Measurements from ENCODE around the gene ZNF581. TPM values are rescaled to one million over a fixed set of nuclear protein-coding genes. Genes with fewer than 3 reads are reported as not detected.

Gene ZNF581
- polyA plus RNA-seq, 1 donor from 2014 or later: 15.3 TPM

DNA sequence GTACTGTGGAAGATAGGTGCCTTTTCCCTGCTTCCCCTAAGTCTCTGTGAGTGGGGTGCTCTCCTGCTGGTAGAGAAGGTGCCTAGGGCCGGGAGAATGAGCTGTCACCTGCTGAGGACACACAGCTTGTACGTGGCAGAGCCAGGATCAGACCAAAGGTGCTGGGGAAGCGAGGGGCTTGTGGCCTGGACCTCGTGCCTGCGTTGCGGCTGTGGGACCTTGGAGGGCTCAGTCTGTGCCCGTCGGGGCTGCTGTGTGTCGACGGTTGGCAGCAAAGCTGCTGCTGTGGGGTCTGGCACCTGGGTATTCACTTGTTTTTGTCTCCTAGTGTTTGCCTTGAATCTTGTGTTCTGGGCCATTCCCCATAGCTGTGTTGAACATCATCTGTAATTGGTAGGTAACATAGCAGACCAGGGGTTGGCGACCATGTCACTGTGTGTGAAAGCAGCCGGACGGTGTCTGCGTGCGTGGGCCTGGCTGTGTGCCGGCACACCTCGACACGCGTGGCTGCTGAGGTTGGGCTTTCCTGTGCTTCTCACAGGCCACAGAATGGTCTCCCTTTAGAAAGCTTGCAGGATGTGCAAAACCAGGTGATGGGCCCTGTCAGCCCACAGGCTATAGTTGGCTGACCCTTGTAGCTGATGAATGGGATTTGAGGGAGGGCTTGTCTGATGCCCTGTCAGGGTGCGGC is 20.5 kb downstream of the ZNF581 start:
- H3K36me3 ChIP-seq (ENCODE audit: insufficient read depth, low read length): no peaks in the 10 kb centered on the region
- H3K9me2 ChIP-seq (ENCODE audit: insufficient read depth, low read length): no peaks in the 10 kb centered on the region

DNA sequence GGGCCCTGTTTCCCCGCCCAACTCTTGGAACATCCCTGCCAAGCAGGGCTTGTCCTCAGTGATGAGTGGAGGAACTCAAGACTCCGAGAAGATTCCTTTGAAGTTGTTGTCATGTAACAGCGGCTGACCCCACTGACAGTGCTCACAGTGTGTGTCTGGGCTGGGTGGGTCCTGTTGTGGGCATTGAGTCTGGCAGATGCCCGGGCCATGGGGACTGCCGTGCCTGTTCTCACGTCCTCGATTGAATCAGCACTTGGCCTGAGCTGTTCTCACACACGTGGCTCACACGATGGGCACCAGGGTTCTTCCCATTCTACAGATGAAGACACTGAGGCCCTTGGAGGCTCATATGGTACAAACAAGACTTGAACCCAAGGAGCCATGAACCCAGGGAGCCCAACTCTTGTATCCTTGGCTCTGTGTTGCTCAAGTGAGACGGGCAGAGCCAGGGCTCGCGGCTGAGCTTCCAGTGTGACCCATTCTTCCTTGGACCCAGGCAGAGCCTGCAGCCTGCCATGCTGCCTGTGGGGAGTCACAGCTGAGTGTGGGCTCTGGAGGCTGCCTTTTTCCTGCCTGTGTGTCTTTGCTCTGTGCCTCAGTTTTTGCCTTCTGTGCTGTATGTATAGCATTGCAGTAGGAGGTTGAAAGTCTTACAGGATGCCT is 23.0 kb downstream of the ZNF581 start:
- Histone ChIP-seq H3K9me3 (ENCODE audit: low read length) (no peaks in the 10 kb centered on the region), H3K4me2 (ENCODE audit: low read length) (no peak overlapping the region), H3K9me2 (ENCODE audit: insufficient read depth, low read length) (no peaks in the 10 kb centered on the region), H2AFZ (ENCODE audit: low read depth, low read length) (no peak overlapping the region), H3K27me3 (ENCODE audit: insufficient read depth, low read depth, low read length) (no peaks in the 10 kb centered on the region), H3K9ac (ENCODE audit: low read length) (no peak overlapping the region), H3K27ac (ENCODE audit: low read length) (no peak overlapping the region), H3F3A (ENCODE audit: insufficient read depth, low read length, poor library complexity, severe bottlenecking) (no peaks in the 10 kb centered on the region), H3K36me3 (ENCODE audit: insufficient read depth, low read length) (no peaks in the 10 kb centered on the region), H3K79me2 (replicated peaks; ENCODE audit: insufficient read depth, low read length) (peaks cover 8% of the 10 kb centered on the region), H4K20me1 (ENCODE audit: insufficient read depth) (peaks cover 8% of the 10 kb centered on the region), H3K4me3 (ENCODE audit: low read length) (no peak overlapping the region)
- TF ChIP-seq MXI1 (conservative IDR thresholded peaks at IDR 0.05; ENCODE audit: poor library complexity, severe bottlenecking) (no peak), RAD21 (conservative IDR thresholded peaks at IDR 0.05) (no peak), EZH2 (IDR thresholded peaks at IDR 0.05; ENCODE audit: borderline replicate concordance, insufficient read depth, low read length, poor library complexity, severe bottlenecking) (no peak), EP300 (conservative IDR thresholded peaks at IDR 0.05; ENCODE audit: poor library complexity, severe bottlenecking) (no peak), SMC3 (conservative IDR thresholded peaks at IDR 0.05; ENCODE audit: poor library complexity) (no peak), POLR2AphosphoS5 (IDR thresholded peaks at IDR 0.05) (no peak)
- TF ChIP-seq, protein P1, sequence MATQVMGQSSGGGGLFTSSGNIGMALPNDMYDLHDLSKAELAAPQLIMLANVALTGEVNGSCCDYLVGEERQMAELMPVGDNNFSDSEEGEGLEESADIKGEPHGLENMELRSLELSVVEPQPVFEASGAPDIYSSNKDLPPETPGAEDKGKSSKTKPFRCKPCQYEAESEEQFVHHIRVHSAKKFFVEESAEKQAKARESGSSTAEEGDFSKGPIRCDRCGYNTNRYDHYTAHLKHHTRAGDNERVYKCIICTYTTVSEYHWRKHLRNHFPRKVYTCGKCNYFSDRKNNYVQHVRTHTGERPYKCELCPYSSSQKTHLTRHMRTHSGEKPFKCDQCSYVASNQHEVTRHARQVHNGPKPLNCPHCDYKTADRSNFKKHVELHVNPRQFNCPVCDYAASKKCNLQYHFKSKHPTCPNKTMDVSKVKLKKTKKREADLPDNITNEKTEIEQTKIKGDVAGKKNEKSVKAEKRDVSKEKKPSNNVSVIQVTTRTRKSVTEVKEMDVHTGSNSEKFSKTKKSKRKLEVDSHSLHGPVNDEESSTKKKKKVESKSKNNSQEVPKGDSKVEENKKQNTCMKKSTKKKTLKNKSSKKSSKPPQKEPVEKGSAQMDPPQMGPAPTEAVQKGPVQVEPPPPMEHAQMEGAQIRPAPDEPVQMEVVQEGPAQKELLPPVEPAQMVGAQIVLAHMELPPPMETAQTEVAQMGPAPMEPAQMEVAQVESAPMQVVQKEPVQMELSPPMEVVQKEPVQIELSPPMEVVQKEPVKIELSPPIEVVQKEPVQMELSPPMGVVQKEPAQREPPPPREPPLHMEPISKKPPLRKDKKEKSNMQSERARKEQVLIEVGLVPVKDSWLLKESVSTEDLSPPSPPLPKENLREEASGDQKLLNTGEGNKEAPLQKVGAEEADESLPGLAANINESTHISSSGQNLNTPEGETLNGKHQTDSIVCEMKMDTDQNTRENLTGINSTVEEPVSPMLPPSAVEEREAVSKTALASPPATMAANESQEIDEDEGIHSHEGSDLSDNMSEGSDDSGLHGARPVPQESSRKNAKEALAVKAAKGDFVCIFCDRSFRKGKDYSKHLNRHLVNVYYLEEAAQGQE (IDR thresholded peaks at IDR 0.05; ENCODE audit: borderline replicate concordance): no peak
- TF ChIP-seq, protein P2, sequence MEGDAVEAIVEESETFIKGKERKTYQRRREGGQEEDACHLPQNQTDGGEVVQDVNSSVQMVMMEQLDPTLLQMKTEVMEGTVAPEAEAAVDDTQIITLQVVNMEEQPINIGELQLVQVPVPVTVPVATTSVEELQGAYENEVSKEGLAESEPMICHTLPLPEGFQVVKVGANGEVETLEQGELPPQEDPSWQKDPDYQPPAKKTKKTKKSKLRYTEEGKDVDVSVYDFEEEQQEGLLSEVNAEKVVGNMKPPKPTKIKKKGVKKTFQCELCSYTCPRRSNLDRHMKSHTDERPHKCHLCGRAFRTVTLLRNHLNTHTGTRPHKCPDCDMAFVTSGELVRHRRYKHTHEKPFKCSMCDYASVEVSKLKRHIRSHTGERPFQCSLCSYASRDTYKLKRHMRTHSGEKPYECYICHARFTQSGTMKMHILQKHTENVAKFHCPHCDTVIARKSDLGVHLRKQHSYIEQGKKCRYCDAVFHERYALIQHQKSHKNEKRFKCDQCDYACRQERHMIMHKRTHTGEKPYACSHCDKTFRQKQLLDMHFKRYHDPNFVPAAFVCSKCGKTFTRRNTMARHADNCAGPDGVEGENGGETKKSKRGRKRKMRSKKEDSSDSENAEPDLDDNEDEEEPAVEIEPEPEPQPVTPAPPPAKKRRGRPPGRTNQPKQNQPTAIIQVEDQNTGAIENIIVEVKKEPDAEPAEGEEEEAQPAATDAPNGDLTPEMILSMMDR (IDR thresholded peaks at IDR 0.05; ENCODE audit: poor library complexity, severe bottlenecking): no peak

More for the DNA sequence above, 20.5 kb downstream of the ZNF581 start:
- H3F3A ChIP-seq (ENCODE audit: insufficient read depth, low read length, poor library complexity, severe bottlenecking): no peaks in the 10 kb centered on the region
- H3K79me2 ChIP-seq (replicated peaks; ENCODE audit: insufficient read depth, low read length): peaks cover 15% of the 10 kb centered on the region
- H3K9ac ChIP-seq (ENCODE audit: low read length): no peak overlapping the region
- H4K20me1 ChIP-seq (ENCODE audit: insufficient read depth): peaks cover 18% of the 10 kb centered on the region
- H3K27me3 ChIP-seq (ENCODE audit: insufficient read depth, low read depth, low read length): no peaks in the 10 kb centered on the region
- H3K27ac ChIP-seq (ENCODE audit: low read length): no peak overlapping the region
- H3K4me3 ChIP-seq (ENCODE audit: low read length): no peak overlapping the region
- TF ChIP-seq, protein P2 (IDR thresholded peaks at IDR 0.05; ENCODE audit: poor library complexity, severe bottlenecking): no peak
- TF ChIP-seq, protein P1 (IDR thresholded peaks at IDR 0.05; ENCODE audit: borderline replicate concordance): no peak
- TF ChIP-seq POLR2AphosphoS5 (IDR thresholded peaks at IDR 0.05): no peak
- no peak for TF ChIP-seq EP300 (conservative IDR thresholded peaks at IDR 0.05; ENCODE audit: poor library complexity, severe bottlenecking)
- TF ChIP-seq RAD21 (conservative IDR thresholded peaks at IDR 0.05): no peak
- no peak for TF ChIP-seq EZH2 (IDR thresholded peaks at IDR 0.05; ENCODE audit: borderline replicate concordance, insufficient read depth, low read length, poor library complexity, severe bottlenecking)
- TF ChIP-seq MXI1 (conservative IDR thresholded peaks at IDR 0.05; ENCODE audit: poor library complexity, severe bottlenecking): no peak
- TF ChIP-seq TAF1 (IDR thresholded peaks at IDR 0.05; ENCODE audit: low read depth): no peak
- no peak for TF ChIP-seq SMC3 (conservative IDR thresholded peaks at IDR 0.05; ENCODE audit: poor library complexity)
- no peak overlapping the region for H2AFZ ChIP-seq (ENCODE audit: low read depth, low read length)
- H3K4me2 ChIP-seq (ENCODE audit: low read length): no peak overlapping the region
- no peaks in the 10 kb centered on the region for H3K9me3 ChIP-seq (ENCODE audit: low read length)
